Hematopoietic multipotent progenitor cell (in vitro differentiated cells): ENCODE measurements around the gene PRKCH. TPM values are rescaled to one million over a fixed set of nuclear protein-coding genes. Genes with fewer than 3 reads are reported as not detected.
A peak's percentile ranks its signal among the peaks of the same experiment; 100 is the strongest.

Experiments
- DNase-seq, 3 donors: peaks; one replicate each; pipeline ENCODE4 v3.0.0-alpha.2; 2011 to 2015; ENCODE audit warnings: low read depth in 2 of 3, low spot score in 2 of 3
- total RNA-seq: library from RNA; depleted of rRNA; stranded (reverse); fragments of >200 nt; gene quantifications from one replicate; pipeline ENCODE4 v1.2.3, GENCODE V29; 2012

Gene PRKCH
- total RNA-seq, 1 donor, result 138 TPM

DNA sequence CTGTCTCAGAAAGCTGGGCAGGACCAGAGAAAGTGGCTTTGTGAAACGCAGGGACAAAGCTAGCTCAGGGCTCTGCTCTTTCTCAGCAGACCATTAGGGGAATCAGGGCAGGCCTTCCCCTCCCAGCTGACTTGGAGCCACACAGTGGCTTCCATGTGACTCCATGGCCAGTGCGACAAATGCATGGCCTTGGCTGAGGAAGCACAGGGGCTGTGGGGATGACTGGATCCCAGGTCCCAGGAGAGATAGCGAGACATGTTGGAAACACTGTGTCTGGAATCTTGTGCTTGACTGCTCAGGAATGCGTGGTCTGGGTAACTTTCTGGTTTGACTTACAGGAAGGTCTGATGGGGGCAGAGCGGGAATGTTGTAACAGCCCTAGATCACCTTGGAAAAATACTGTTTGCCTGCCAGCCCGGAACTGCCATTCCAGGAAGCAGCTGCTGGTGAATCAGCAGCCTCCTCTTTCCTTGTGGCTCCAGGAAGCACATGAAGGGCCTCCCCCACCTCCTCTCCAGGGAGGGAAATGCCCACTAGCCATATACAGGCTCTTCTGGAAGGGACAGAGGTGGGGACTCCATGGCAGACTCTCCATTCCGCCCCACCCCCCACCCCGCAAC is 240.4 kb downstream of the PRKCH start:
- no peak for DNase-seq

DNA sequence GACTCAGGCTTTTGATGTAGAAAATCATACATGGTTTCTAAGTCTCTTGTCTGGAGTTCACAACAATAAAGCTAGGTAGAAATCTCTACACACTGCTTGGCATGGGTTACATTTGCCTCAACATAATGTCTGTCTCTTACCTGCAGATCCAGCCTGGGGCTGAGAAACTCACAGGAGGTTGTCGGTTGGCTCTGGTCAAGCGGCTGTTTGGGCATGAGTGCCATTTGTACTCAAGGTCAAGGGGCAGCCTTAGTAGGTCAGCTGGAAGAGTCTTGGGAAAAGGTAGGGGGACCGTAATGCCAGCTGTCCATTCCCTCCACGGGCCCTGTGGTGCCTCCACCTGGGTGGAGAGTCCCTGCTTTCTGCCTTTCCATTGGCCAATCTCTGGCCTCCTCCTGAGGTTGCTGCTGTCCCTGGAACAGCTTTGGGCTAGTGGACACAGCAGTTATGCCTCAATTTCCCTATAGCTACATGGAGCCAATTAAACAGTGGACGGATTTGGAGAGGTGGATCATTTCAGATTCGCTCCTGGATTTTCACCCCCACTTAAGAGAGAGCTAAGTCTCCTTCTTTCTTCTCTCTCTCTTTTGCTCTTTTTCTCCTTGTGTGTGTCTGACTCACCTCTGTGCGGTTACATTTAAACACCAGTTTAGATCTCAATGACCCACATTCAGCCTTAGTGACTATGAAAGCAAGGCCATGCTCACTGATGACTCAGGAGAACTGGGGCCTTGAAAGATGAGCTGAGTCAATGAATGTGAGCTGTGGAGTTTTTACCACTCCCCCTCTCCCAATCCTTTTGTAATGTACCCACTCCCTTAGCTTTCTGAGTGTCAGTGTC is 241.2 kb downstream of the PRKCH start:
- DNase-seq, result peak in 2 of 3 donors; percentile 43 to 44

DNA sequence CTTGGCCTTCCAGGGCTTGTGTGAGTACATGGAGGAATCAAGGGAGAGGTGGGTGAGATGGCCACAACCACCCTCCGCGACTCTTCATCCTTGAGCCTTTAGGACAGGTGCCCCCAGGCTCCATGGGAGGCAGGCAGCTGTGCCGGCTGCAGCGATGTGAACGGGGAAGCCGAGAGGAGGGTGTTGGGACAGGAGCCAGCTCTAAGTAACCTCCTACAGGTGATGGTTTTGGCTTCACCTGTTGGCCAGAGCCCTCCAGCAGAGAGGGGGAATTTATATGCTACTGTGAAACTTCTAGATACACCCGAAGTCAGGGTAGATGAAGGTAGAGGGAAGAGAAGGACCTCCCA is 241.8 kb downstream of the PRKCH start:
- DNase-seq, result no peak

DNA sequence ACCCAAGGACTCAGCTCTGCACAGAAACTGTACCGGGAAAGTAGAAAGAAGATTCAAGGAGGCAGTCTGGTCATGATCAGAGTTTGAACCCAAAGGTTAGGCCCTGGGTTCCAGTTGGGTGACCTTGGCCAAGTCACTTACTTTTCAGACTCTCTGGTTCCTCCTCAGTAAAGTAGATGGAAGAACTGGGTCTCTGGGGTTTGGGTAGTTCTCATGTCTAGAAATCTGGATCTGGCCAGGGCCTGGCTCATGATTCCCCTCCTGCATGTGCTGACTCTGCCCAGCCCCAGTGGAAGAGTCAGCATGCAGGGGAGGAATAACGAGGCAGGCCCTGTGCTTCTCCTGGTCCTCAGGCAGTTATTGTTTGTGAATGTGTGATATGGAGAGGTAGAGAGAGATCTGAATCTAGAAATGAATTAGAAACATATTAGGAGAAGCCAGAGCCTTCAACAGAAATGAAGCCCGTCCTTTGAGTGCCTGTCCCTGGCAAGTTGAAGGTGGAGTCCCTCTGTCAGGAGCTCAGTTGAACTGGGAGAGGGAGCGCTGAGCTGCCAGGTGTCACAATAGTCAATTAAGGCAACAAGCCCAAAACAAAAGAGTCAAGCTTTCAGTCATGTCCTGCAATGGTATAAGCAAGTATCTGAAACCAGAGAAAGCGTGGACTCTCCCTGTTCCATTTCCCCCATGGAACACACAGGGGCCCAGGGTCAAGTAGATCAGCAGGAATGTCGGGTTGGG is 242.7 kb downstream of the PRKCH start:
- DNase-seq, result no peak

DNA sequence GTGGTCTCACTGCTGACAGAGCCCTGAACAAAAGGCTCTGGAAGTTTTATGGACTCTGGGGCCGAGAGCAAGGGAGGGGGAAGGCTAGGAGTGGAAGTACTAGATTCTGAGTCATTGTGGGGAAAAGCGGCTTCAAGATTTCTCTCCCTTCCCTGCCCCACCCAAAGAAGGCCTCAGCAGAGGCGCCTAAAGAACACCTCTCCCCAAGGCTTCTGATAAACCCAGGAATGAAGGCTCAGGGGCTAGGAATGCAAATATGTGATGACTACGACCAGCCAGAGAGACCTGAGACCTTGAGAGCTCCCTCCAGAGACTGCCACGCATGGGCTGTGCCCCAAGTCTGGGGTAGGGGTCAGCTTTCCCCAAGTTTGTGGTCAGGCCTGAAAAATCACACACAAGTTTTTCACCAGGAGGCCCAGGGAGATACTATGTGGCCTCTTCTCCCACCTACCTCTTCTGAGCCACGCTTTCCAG is 243.3 kb downstream of the PRKCH start:
- no peak for DNase-seq

DNA sequence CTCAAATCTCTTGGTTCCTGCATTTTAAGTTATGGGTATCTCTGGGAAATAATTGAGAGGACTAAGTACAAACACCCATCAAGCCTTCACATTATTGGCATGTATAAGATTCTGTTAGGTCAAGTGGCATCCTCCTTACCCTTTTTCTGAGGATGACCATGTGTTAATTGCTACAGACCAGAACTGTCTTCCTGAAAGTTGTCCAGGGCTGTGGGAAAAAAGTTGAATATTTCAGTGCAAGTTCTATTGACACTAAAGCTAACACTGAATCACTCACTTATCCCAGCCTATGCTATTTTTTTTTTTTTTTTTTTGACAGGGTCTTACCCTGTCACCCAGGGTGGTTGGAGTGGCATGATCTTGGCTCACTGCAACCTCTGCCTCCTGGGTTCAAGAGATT is 243.8 kb downstream of the PRKCH start:
- DNase-seq, result no peak

DNA sequence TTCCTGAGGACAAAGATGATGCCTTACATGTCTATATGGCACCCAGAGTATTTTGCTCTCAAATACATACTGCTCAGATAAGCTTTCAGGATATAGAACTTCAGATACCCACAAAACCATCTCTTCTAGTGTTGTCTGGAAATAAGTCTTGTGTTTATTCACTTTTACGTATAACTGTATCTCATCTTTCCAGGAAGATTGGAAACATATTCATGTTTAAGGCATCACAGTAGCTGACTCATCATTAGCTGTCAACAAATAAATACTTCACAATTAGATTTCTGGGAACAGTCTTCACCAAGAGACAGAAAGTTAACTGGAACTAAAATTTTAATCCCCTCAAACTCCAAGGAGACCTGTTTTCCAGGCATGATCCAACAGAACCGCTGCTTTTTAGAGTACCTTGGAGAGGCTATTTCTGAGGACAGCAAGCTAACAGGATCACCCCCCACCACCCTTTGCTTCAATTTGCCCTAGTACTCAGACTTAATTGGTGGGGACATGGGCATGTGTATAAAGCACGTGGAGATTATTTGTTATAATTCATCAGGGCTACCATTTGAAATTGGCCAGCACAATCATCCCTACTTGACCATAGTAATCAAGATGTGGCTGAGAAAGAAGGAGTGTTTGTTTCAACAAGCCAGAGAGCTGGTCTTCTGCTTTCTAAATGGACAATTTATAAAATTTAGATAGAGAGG is 244.6 kb downstream of the PRKCH start:
- DNase-seq, result no peak

DNA sequence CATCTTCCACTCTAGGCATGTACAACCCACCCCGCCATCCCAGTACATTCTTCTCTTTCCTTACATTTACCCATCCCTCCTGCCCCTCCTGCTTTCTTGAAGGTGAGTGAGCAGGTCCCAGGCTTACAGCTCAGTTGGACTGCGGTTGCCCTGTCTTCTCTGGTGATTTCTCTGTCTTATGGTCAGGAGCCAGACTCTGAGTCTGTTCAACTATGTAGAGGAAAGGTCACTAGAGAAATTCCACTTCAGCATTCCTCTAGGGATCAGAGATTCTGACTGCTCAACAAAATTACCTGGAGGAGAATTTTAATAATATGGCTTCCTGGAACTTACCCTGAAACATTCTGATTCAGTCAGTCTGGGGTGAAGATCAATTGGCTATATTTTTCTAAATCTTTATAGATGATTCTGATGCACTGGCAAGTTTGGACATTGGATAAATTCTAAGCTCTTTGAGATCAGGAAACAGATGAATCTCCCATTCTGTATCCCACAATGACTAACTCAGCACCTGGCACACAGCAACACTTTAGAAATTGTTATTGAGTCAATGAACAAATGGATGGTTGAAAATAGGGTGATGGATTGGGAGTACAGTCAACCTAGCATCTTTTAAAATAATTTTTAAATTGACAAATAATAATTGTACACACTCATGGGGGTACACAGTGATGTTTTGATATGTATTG is 245.3 kb downstream of the PRKCH start:
- no peak for DNase-seq

DNA sequence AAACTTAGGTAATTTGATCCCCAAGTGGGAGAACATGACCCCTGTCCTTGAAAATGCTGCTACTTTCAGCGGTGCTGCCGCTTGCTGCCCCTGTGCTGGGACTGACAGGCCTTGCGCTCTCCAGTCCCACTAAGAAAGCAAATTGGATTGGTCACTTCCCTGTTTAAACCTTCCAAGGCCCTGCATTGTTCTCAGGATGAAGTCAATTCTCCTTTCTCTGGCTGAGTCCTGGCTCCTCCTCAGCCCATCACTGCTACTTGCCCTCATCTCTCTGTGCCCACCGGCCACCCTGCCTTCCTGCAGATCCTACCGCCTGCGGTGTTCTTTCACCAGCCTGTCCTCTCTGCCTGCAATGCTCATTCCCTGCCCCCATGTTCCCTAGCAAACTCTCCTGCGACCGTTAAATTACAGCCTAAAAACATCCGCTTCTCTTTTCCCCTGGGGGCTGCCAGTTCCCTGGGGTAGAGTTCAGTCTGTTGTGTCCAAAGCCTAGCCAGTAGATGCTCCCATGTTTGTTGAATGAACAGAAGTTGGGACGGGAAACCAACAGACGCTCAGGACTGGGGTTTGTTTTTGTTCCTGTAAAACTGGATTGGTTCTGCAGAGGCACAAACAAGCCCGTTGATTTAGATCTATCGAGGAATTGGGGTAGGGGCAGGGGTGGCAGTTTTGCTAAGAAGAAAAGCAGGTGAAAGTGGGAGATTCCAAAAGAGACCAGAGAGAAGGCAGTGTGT is 246.6 kb downstream of the PRKCH start:
- peak in 1 of 3 donors; percentile 33 for DNase-seq

DNA sequence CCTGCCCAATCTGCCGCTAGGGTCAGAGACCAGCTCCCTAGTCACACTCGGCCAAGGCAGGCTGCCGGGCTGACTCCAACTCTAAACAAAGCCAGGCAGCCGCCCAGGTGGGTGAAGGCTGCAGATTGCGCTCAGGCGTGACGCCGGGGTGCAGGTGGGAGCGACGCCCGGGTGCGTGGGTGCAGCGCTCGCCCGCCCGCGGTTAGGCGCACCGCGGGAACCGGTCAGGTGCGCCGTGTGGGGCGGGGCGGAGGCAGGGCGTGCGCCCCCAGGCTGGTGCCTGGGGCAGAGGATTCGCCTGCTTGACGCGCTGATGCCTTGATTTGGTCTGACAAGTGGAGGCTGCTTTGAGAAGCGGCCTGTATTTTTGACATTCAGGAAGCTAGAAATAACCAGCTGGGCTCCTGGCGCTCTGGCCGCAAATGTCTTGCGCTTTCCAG is 247.2 kb downstream of the PRKCH start:
- peak in 2 of 3 donors; percentile 23 to 48 for DNase-seq

DNA sequence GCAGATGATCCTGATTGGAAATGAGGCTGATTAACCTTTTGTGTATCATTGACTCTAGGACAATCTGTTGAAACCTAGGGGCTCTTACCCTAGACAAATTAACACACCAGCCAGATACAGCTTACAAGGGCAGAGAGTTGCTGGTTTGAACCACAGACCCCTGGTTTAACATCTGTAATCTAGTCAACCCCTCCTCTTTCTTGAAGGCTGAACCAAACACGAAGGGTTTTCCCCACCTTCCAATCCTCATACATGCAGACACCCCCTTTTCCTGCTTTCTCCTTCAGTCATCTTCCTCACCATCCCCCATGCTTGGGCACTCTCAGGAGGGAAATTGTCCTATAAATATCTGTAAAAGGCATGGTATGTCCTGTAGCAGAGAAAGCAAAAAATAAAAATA is 247.9 kb downstream of the PRKCH start:
- no peak for DNase-seq

DNA sequence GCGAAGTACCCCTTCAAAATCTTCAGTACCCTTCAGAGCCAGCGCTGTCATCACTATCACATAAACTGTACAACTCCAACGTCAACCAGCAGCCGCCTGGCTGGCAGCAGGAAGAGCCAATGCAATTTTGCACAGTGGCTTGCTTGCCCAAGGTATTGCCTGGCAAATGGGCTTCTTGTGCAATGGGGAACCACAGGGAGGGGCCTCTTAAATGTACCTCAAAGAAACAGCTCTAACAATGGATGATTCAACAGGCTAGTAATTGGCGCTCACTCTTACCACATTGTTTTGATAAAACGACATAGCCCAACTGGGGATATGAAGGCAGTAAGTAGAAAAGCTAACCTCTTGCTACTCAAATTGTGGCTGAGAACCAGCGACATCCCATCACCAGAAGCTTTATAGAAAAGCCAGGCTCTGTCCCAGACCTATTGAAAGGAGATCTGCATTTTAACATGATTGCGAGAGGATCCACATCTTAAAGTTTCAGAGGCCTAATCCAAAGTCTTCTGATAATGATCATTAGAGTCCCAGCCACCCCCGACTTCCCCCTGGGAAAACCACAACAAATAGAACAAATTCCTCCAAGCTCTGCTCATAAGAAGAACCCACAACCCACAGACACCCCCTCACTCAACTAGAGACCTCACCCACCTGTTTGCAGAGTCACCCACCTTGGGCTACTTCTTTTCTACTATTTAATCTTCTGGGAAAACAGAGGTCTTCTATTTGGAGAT is 248.6 kb downstream of the PRKCH start:
- DNase-seq, result peak in 1 of 3 donors; percentile 51

DNA sequence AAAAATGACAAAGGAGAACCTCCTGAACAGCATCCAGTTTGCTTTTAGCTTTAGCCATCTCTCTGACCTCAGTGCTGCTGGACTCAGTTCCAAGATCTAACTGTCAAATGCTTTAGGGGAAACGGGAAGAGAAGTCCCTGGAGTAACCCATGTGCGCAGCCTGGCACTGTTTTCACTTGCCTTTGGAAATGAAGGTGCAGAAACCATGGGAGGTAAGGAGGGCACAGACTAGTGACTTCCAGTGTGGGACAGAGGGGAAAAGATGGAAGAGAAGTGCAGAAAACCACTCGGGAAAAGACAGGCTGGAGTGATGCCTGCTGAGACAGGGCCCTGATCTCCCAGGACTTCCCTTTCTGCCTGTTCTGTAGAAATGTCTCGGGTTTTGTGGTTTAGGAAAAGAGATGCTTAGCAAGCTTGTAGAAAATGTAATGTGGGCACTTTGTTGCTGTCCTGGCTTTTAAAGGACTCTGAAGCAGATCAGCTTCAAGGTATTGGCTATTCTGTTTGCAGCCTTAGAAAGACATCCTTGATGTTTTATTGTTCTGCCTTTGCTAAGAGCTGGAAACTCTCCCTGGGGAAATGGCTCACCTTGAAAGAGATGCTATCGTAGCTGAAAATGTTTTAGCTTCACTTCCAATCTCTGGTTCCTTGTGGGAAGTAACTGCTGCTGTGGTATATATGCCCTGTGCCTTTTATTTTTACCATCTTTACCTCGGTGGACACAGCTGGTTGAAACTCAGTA is 249.3 kb downstream of the PRKCH start:
- no peak for DNase-seq

DNA sequence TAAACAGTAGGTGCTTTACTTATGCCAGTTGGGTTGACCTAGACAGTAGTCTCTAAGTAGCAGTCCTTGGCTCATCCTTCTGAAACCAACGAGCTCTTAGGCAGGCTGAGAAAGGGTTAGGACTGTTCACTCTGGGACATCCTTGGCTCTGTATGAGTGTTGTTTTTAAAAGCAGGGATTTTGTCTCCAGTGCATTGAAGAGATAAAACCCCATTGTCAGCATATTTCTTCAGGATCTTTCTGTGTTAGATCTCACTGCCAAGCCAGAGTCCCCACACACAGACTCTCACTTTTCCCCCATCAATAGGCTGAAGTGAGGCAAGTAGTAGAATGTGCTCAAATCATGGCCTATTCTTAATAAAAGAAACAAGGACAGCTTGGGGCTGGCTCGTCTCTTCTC is 250.5 kb downstream of the PRKCH start:
- no peak for DNase-seq

DNA sequence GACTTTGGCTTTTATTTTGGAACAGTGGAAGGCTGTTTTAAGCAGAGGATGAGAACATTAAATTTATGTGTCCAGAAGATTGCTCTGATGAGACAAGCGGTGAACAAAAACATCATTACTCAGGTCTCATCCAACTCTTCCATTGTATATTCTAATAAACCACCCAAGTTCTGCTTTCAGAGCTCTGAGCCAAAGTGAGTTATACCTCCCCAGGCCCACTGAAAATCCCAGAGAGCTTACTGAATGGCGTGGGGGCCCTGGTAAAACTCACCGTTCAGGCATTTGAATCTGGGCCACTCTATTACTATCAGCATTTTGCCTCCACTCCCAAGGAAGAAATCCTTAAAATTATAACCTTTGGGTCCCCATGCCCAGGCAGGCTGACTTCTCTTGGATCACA is 251.9 kb downstream of the PRKCH start:
- DNase-seq, result no peak

DNA sequence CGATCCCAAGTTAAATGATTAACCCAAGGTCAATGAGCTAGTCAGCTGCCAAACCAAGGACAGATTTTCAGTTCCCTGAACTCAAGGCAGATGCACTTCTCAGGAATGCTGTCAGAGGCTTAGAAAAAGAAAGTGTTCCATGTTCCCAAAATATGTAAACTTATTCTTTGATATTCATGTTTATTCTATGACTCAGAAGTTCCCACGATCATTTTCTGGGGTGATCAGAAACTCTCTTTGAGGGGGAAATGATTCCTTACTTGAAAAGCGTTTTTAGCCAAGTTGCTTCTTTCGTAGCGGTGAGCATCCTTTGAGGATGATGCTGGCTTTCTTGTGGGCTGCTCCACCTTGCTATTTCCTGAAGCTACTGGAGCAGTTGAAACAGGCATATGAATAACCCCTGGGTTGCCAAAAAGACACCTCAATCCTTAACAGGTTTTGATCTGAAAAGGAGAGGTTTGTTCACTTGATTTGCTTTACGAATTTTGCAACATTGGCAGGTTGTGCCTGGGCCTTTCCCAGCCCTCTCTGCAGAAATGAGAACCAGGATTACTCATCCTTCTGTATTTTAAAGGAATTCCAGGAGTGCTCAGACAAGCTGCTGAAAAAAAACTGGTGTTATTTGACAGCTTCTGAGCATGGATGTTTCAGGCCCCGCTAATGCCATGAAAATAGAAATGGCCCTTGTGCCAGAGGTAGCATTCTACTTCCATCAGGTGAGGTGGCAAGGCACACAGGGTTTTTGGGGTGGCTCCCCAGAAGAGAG is 252.6 kb downstream of the PRKCH start:
- DNase-seq, result no peak

DNA sequence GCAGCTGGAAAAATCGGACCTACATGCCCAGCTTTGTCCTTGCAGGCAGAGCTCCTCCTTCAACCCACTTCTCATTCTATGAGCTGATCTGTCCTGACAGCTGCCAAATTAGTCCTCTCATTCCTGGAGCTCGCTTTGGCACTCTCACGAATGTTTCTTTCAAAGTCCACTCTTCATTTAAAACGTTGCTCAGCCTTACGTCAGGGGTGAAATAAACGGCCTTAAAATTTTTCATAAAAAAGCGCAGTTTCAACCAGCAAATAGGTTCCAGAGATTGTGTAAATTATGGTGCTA is 253.1 kb downstream of the PRKCH start:
- DNase-seq, result no peak

DNA sequence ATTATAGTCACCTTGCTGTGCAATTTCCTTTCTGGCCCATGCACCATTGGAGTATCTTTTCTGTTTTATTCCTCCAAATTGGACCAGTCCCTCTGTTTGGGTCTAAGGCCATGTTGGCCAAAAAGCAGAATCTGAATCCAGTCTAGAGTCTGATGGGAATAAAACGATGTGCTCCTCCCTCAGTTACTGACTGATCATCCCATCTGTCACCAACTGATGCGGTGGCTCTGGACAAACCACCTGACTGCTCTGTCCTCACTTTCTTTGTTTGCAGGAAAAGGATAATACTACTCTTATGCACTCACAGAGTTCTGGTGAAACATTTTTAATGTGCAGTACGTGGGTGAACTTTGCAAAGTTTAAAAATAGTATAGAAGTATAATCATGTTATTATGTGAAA is 253.7 kb downstream of the PRKCH start:
- no peak for DNase-seq
